ENCODE measurements around the gene IRF5.

Gene IRF5

GRCh38 chr7:128900237-128900636, 37.5 kb upstream of the IRF5 start:
- Mint-ChIP-seq H3K4me1 (no peaks in the 10 kb centered on the region), H3K9me3 (peaks cover 6% of the 10 kb centered on the region), H3K4me3 (no peak overlapping the region), H3K36me3 (ENCODE audit: low read depth) (peaks cover 3% of the 10 kb centered on the region), H3K27me3 (peaks cover 9% of the 10 kb centered on the region), H3K27ac (no peak overlapping the region)
- ATAC-seq (no peak), DNase-seq (no peak)

DNA sequence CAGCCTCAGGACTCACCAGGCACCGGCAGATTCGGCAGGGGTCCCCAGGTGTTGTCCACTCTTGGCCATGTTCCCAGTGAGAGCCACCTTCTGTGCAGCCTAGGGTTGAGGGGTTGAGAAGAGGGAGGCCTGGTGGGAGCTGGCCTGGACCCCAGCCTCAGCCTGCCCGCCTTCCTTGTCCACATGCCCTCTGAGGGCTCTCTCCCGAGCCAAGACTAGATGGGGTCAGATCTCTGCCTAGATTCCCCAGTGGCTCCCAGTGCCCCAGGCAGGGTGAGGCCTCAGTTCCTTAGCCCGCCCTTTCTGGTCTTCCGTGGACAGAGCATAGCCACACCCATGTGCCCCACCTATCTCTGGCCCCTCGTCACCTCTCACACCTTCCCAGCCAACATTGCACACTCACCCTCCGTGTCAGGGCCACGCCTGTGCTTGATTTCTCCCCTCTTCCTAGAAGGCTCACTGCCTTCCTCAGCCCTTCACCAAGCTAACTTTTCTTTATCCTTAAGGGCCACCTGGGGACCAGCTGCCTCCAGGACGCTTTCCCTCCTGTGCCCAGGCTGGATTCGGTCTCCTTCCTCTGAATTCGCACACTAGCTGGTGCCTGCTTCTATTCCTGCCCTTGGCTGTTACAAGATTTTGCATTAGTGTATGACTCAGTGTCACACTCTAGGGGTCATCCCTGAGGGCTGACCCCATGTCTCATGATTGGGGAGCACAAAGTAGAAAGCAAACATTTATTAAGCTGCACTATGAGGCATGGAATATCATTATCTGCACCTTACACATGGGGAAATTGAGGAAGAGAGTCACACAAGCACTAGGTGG, 34.8 kb upstream of the IRF5 start:
- Mint-ChIP-seq H3K9me3 (peaks cover 6% of the 10 kb centered on the region), H3K36me3 (ENCODE audit: low read depth) (peaks cover 3% of the 10 kb centered on the region), H3K27me3 (peaks cover 18% of the 10 kb centered on the region), H3K4me1 (no peaks in the 10 kb centered on the region), H3K27ac (no peak overlapping the region), H3K4me3 (no peak overlapping the region)
- no peak for DNase-seq
- no peak for ATAC-seq

- ATAC-seq, result no peak
These were observed 33.9 kb upstream of the IRF5 start for GRCh38 chr7:128903621-128904361.

GRCh38 chr7:128904381-128905197, 33.1 kb upstream of the IRF5 start:
- Mint-ChIP-seq H3K4me1 (no peaks in the 10 kb centered on the region), H3K27me3 (peaks cover 28% of the 10 kb centered on the region), H3K36me3 (ENCODE audit: low read depth) (no peaks in the 10 kb centered on the region), H3K27ac (no peak overlapping the region), H3K9me3 (no peaks in the 10 kb centered on the region), H3K4me3 (no peak overlapping the region)
- DNase-seq (no peak), ATAC-seq (peak; percentile 70)

More at GRCh38 chr7:128903621-128904361, 33.9 kb upstream of the IRF5 start:
- no peaks in the 10 kb centered on the region for H3K36me3 Mint-ChIP-seq (ENCODE audit: low read depth)
- no peak for DNase-seq
- H3K4me3 Mint-ChIP-seq, result no peak overlapping the region
- no peaks in the 10 kb centered on the region for H3K4me1 Mint-ChIP-seq
- no peak overlapping the region for H3K27ac Mint-ChIP-seq
- no peaks in the 10 kb centered on the region for H3K9me3 Mint-ChIP-seq
- H3K27me3 Mint-ChIP-seq, result peaks cover 22% of the 10 kb centered on the region

GRCh38 chr7:128906001-128906765, 31.5 kb upstream of the IRF5 start:
- Mint-ChIP-seq H3K27me3 (peaks cover 39% of the 10 kb centered on the region), H3K4me1 (no peaks in the 10 kb centered on the region), H3K9me3 (no peaks in the 10 kb centered on the region), H3K27ac (no peak overlapping the region), H3K36me3 (ENCODE audit: low read depth) (no peaks in the 10 kb centered on the region), H3K4me3 (no peak overlapping the region)
- no peak for DNase-seq
- ATAC-seq, result no peak

- Mint-ChIP-seq H3K27ac (no peak overlapping the region), H3K9me3 (no peaks in the 10 kb centered on the region), H3K4me3 (no peak overlapping the region), H3K36me3 (ENCODE audit: low read depth) (no peaks in the 10 kb centered on the region), H3K27me3 (peaks cover 41% of the 10 kb centered on the region), H3K4me1 (no peaks in the 10 kb centered on the region)
- DNase-seq (no peak), ATAC-seq (no peak)
These were observed 30.8 kb upstream of the IRF5 start for GRCh38 chr7:128906766-128907559.

- H3K4me1 Mint-ChIP-seq, result no peaks in the 10 kb centered on the region
- no peaks in the 10 kb centered on the region for H3K36me3 Mint-ChIP-seq (ENCODE audit: low read depth)
These were observed 28.7 kb upstream of the IRF5 start for GRCh38 chr7:128908750-128909624.

DNA sequence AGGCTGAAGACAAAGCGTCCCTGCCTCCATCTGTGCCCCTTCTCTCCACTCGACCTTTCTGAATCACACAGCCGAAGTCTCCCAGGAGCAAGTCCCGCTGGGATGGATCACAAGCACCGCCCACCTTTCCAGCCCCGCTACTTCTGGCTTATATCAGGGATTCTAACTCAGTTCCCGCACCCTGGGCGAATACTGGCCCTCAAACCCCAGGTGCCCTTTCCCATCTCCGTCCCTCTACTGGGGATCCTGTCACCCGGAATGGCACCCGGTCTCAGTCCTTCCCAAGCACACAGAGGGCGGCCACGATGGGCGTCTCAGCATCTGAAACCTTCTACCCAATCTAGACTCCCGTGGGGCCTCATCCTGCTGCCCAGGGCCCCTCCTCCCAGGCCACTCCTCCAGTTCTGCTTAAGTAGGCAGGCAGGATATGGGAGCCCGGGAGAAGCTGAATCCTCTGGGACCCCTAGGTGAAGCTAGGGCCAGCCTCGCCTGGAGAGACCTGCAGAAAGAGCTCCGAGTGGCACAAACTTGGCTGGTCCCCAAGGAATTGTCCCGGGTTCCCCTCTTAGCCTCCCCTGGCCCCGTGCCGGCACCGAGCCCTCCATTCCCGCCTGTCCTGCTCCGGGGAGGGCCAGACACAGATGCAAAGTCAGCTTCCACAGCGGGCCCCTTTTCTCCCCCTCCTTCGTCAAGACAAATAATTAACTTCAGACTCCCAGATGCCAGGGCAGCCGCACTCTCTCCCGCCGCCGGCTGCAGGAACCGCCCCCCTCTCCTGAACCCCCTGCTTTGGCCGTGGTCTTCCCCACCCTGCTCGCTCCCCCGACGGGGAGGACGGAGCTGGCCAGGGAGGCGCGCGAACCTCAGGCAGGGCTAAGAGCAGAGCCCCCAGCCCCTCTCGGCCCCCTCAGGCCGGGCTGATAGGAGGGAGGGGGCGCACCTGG, 27.8 kb upstream of the IRF5 start:
- H3K4me1 Mint-ChIP-seq, result peaks cover 5% of the 10 kb centered on the region
- no peaks in the 10 kb centered on the region for H3K36me3 Mint-ChIP-seq (ENCODE audit: low read depth)
- no peak for ATAC-seq
- DNase-seq, result no peak
- peaks cover 43% of the 10 kb centered on the region for H3K27me3 Mint-ChIP-seq
- H3K4me3 Mint-ChIP-seq, result no peak overlapping the region
- no peaks in the 10 kb centered on the region for H3K9me3 Mint-ChIP-seq
- no peak overlapping the region for H3K27ac Mint-ChIP-seq

More at GRCh38 chr7:128908750-128909624, 28.7 kb upstream of the IRF5 start:
- ATAC-seq, result no peak
- Mint-ChIP-seq H3K9me3 (no peaks in the 10 kb centered on the region), H3K27ac (no peak overlapping the region), H3K4me3 (no peak overlapping the region), H3K27me3 (peaks cover 39% of the 10 kb centered on the region)
- DNase-seq, result no peak

- no peak within 1 kb of the TSS for H3K4me3 Mint-ChIP-seq
- peaks cover 8% of the 10 kb centered on the region for H3K4me1 Mint-ChIP-seq
- no peak for DNase-seq
- H3K27me3 Mint-ChIP-seq, result peaks cover 47% of the 10 kb centered on the region
- H3K9me3 Mint-ChIP-seq, result no peaks in the 10 kb centered on the region
- no peak for ATAC-seq
- H3K27ac Mint-ChIP-seq, result no peak within 1 kb of the TSS
- H3K36me3 Mint-ChIP-seq (ENCODE audit: low read depth), result no peaks in the 10 kb centered on the region
These were observed 27.2 kb upstream of the IRF5 start, which contains the start of gene KCP for GRCh38 chr7:128910569-128910945. Gene KCP, minus strand, starts transcription at chr7:128910709. Its CDS starts 33 bp downstream, at chr7:128910676.

DNA sequence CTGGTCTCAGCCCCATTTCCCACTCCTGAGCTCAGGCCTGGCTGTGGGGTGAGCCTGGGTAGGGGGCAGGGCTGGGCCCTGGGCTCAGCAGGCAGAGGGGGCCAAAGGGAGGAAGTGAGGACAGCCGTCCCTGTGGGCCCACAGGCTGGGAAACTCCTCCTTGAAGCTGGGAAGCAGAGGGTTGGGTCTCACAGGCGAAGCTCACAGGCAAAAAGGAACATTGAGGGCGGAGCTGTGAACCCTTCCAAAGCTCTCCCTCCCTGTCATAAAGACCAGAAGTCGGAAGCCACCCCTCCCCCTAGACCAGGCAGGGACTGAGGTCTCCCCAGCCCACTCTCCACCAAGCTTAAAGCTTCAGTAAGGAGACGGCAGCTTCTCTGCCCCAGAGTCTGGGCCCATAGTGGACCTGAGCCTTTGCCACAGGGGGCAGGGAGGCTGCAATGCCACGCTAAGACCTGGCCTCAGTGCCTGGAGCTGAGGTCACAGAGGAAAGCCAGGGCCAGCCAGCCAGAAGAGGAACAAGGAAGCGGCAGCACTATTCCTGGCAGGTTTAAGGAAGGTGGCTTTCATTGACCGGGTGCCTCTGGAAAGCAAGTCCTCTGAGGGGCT, 26.2 kb upstream of the IRF5 start:
- Mint-ChIP-seq H3K4me3 (no peak overlapping the region), H3K36me3 (ENCODE audit: low read depth) (no peaks in the 10 kb centered on the region), H3K27ac (no peak overlapping the region), H3K27me3 (peaks cover 47% of the 10 kb centered on the region), H3K9me3 (no peaks in the 10 kb centered on the region), H3K4me1 (peaks cover 9% of the 10 kb centered on the region)
- ATAC-seq, result no peak
- no peak for DNase-seq

- peaks cover 48% of the 10 kb centered on the region for H3K27me3 Mint-ChIP-seq
- no peak overlapping the region for H3K4me3 Mint-ChIP-seq
- H3K36me3 Mint-ChIP-seq (ENCODE audit: low read depth), result no peaks in the 10 kb centered on the region
- H3K9me3 Mint-ChIP-seq, result no peaks in the 10 kb centered on the region
- H3K27ac Mint-ChIP-seq, result no peak overlapping the region
- DNase-seq, result no peak
- no peak for ATAC-seq
- peaks cover 9% of the 10 kb centered on the region for H3K4me1 Mint-ChIP-seq
These were observed 25.4 kb upstream of the IRF5 start for GRCh38 chr7:128912281-128912680.
